HepG2 (cell line): ENCODE measurements around the gene DDX59. TPM values are rescaled to one million over a fixed set of nuclear protein-coding genes. Genes with fewer than 3 reads are reported as not detected.
A peak's percentile ranks its signal among the peaks of the same experiment; 100 is the strongest.

ENCODE experiments used
- ARID2 ChIP-seq: sonication (generic); formaldehyde crosslinking; IDR thresholded peaks from 2 replicates; pipeline ENCODE4 v1.8.1; 2022; ENCODE audit warnings: mild to moderate bottlenecking, missing genetic modification reagents, borderline replicate concordance
- DNMT3B ChIP-seq: conservative IDR thresholded peaks from 2 replicates; pipeline ENCODE4 v1.6.1; 2016; ENCODE audit warnings: missing biosample characterization, control low read depth
- GABPA ChIP-seq, 2 experiments: IDR thresholded peaks; 2 replicates each; pipeline ENCODE4 v1.6.1; 2011 to 2016; ENCODE audit warnings: low read depth in 2 of 2, low read length in 1 of 2, missing biosample characterization in 1 of 2, missing genetic modification characterization in 1 of 2
- IRF2 ChIP-seq: IDR thresholded peaks from 2 replicates; pipeline ENCODE4 v1.6.1; 2018; ENCODE audit warnings: missing genetic modification reagents, missing compliant biosample characterization
- NFAT5 ChIP-seq: sonication (generic); formaldehyde crosslinking; IDR thresholded peaks from 2 replicates; pipeline ENCODE4 v1.4.0; 2020; ENCODE audit warnings: missing genetic modification reagents
- POLR2AphosphoS5 ChIP-seq: IDR thresholded peaks from 2 replicates; pipeline ENCODE4 v1.6.1; 2012; ENCODE audit warnings: low read depth, low read length
- SATB2 ChIP-seq: sonication (generic); formaldehyde crosslinking; IDR thresholded peaks from 2 replicates; pipeline ENCODE4 v1.5.0; 2020; ENCODE audit warnings: missing genetic modification reagents
- YEATS2 ChIP-seq: sonication (generic); formaldehyde crosslinking; IDR thresholded peaks from 2 replicates; pipeline ENCODE4 v1.4.0; 2020; ENCODE audit warnings: missing genetic modification reagents, borderline replicate concordance
- ZBTB40 ChIP-seq, 2 experiments: fragments of 450-650 bp in 1 of 2; sonication (generic) in 1 of 2; formaldehyde crosslinking in 1 of 2; IDR thresholded peaks; 2 replicates each; pipeline versions ENCODE4 v1.6.1 to v1.8.0; 2016 to 2022; ENCODE audit warnings: antibody characterized with exemption in 1 of 2, mild to moderate bottlenecking in 1 of 2, missing genetic modification reagents in 1 of 2
- ZBTB7B ChIP-seq: sonication (generic); formaldehyde crosslinking; IDR thresholded peaks from 2 replicates; pipeline ENCODE4 v1.4.0; 2020; ENCODE audit warnings: missing genetic modification reagents
- ZNF251 ChIP-seq: sonication (generic); formaldehyde crosslinking; IDR thresholded peaks from 2 replicates; pipeline ENCODE4 v1.9.0; 2021; ENCODE audit warnings: mild to moderate bottlenecking, missing genetic modification reagents
- ZNF253 ChIP-seq: sonication (generic); formaldehyde crosslinking; IDR thresholded peaks from 2 replicates; pipeline ENCODE4 v1.8.0; 2022; ENCODE audit warnings: mild to moderate bottlenecking, missing genetic modification reagents, borderline replicate concordance
- ZNF292 ChIP-seq: sonication (generic); formaldehyde crosslinking; IDR thresholded peaks from 2 replicates; pipeline ENCODE4 v1.8.1; 2022; ENCODE audit warnings: mild to moderate bottlenecking, low read depth, missing genetic modification reagents, borderline replicate concordance
- polyA plus RNA-seq, 8 experiments: library from polyadenylated mRNA; depleted of rRNA in 3 of 8; stranded (reverse) in 7 of 8; unstranded in 1 of 8; fragments of >200 nt; fragmentation: Illumina TruSeq in 4 of 8; extraction: Trizol in 4 of 8; gene quantifications; 2 replicates each; pipeline versions ENCODE4 v1.2.1 to v1.2.3, GENCODE V29; 2011 to 2016; ENCODE audit warnings: low read depth in 4 of 8, missing spikeins in 1 of 8, mixed read lengths in 1 of 8; ENCODE audit not compliant: insufficient read depth in 1 of 8
- total RNA-seq, 5 experiments: library from RNA; depleted of rRNA; stranded (reverse); fragments of >200 nt; fragmentation: Illumina TruSeq; extraction: Trizol; gene quantifications; 2 replicates each; pipeline ENCODE4 v1.2.3, GENCODE V29; 2016; ENCODE audit warnings: low read depth in 1 of 5

Gene DDX59
- total and polyA plus RNA-seq, 2 of the 13 experiments (the other 11 are each of a cell fraction or from before 2014, with no cell fraction given): 12.1 to 14.8 TPM

DNA sequence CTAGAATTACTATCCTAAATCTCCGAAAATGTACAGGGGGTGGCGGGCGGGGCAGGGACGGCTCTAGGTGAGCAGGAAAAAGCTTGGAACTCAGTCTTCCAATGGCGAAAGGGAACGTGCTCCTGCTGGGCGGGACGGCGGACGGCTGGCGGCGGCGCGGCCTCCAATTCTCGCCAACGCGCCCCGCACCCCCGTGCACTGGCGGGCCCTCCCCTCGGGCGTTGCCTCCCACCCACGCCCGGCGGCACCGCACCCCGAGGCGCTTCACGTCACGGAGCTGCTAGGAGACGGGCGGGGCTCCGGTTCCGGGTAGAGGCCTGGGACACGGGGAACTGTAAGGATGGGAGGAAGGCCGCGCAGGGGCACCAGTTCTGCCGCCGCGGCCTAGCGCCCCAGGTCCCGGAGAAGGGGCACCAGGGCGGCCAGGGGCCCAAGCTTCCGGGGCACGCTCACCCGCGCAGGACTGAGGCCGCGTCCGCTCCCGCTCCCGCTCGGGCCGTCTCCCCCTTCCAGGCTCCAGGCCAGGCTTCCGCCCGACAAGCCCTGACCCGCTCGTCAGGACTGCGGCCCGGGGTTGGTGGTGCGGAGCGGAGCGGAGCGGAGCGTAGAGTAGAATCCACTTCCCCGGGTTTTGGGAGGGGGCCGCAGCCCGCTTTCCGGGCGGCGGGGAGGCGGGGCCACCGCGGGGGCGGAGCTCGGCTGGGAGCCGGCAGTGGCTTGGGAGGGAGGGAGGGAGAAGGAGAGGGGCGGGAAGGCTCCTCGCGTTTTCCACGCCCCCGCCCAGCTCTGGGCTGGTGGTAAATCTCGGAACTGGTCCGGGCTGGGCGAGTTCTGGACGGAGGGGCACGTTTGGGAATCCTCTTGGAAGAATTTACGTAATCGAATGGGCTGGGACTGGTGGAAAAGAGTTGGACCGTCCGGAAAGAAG, at the start of gene DDX59 (continued):
- TF ChIP-seq YEATS2 (peak; percentile 78), NFAT5 (CRISPR knock-in tag) (no peak; the same call in 1 of the 2 replicates), DNMT3B (CRISPR knock-in tag) (no peak), ZNF251 (CRISPR knock-in tag) (no peak), POLR2AphosphoS5 (peak; percentile 50; the same call in 1 of the 2 replicates), ZBTB40 (IDR thresholded peaks at IDR 0.05) (no peak), ZBTB40 (CRISPR knock-in tag; IDR thresholded peaks at IDR 0.05) (peak; percentile 42; the same call in 1 of the 2 replicates), GABPA (IDR thresholded peaks at IDR 0.05; ENCODE audit: low read depth, low read length) (peak; percentile 44; the same call in 1 of the 2 replicates), GABPA (CRISPR knock-in tag; IDR thresholded peaks at IDR 0.05; ENCODE audit: low read depth) (peak; percentile 52), ZNF253 (CRISPR knock-in tag) (0 out of 2 replicates have a peak, but pooled peaks have one; percentile 61), SATB2 (CRISPR knock-in tag) (no peak), ARID2 (CRISPR knock-in tag) (peak; percentile 80; the same call in 1 of the 2 replicates), ZNF292 (no peak), ZBTB7B (peak; percentile 52), IRF2 (CRISPR knock-in tag) (no peak)
